Body of pancreas (tissue), 4 donors: ENCODE measurements around the gene TIE1. TPM values are rescaled to one million over a fixed set of nuclear protein-coding genes. Genes with fewer than 3 reads are reported as not detected.

Experiments used
- ATAC-seq: fragments of 150-250 bp; one replicate; pipeline ENCODE4 v1.9.1; 2016
- DNase-seq, 4 donors: peaks; one replicate each; pipeline ENCODE4 v3.0.0-alpha.2; 2019
- H3K27ac ChIP-seq, 4 donors: fragments of 200-600 bp; sonication (generic); 1 replicate in 3 of 4; 2 replicates in 1 of 4; pipeline versions ENCODE4 v1.5.1 to v1.6.1; 2016 to 2019; ENCODE audit warnings: mild to moderate bottlenecking in 1 of 4, mixed read lengths in 1 of 4, moderate library complexity in 1 of 4
- H3K27me3 ChIP-seq, 2 donors: fragments of 200-600 bp; sonication (generic); one replicate each; pipeline ENCODE4 v1.6.0; 2016; ENCODE audit warnings: mild to moderate bottlenecking in 1 of 2
- H3K36me3 ChIP-seq, 2 donors: fragments of 200-600 bp; sonication (generic); replicated peaks in 1 of 2; 2 replicates each; pipeline ENCODE4 v1.5.1; 2016; ENCODE audit warnings: low read depth in 2 of 2; ENCODE audit not compliant: insufficient read depth in 1 of 2
- H3K4me1 ChIP-seq: fragments of 200-600 bp; sonication (generic); one replicate; pipeline ENCODE4 v1.6.0; 2016
- H3K4me3 ChIP-seq, 2 donors: fragments of 200-600 bp; sonication (generic); 1 replicate in 1 of 2; 2 replicates in 1 of 2; pipeline ENCODE4 v1.5.1; 2016 to 2019
- H3K9me3 ChIP-seq, 3 donors: fragments of 200-600 bp; sonication (generic); 1 replicate in 2 of 3; 2 replicates in 1 of 3; pipeline ENCODE4 v1.5.1; 2016
- POLR2A ChIP-seq, 3 donors: fragments of 450-650 bp; IDR thresholded peaks; one replicate each; pipeline ENCODE4 v1.6.1; 2016; ENCODE audit warnings: antibody characterized with exemption in 3 of 3, mild to moderate bottlenecking in 2 of 3
- WGBS, 2 donors: methylation state at CpG; one replicate each; pipeline ENCODE4 v1.1.5; 2017; 5-methylcytosine and 5-hydroxymethylcytosine counted together
- intact Hi-C: fragments of 100-400 bp; cut with DNase I; formaldehyde crosslinking; loops from one replicate; pipeline ENCODE4 v1.15.1; 2023
- total RNA-seq, 2 donors: library from RNA; depleted of rRNA; stranded (reverse); fragments of >200 nt; gene quantifications; one replicate each; pipeline ENCODE4 v1.1.0, GENCODE V29; 2016
- TF ChIP-seq, protein P1 (sequence below), 7 experiments: fragments of 450-650 bp in 4 of 7; fragments of 200-600 bp in 3 of 7; sonication (generic) in 3 of 7; IDR thresholded peaks; one replicate each; pipeline ENCODE4 v1.5.1; 2016 to 2019; ENCODE audit warnings: antibody characterized with exemption in 7 of 7

Gene TIE1
- total RNA-seq, 2 donors from 2014 or later = 12.2 to 14.0 TPM

DNA sequence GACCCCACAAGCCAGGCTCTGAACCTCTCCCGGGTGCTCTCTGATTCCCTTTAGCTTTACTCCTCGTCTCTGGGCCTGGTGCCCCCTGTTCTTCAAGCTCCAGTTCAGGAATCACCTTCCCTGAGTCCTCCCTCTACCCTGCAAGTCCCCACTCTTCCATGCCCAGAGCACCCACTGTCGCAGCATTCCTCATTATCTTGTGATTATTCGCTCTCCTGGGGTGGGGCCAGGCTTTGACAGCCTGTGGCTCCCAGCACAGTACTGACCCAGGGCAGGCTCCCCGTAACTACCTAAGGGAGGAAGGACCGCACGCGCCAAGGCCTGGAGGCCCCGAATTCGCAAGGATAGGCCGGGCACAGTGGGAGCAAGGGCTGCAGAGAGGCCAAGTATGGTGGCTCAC, 14.7 kb upstream of the TIE1 start:
- DNase-seq = peak in 1 of 4 donors; percentile 54
- 46 to 59% methylated on average over 11 of the region's 11 CpGs for WGBS, 2 donors
- Histone ChIP-seq H3K4me3 (no peak overlapping the region), H3K4me1 (peaks cover 46% of the 10 kb centered on the region), H3K27me3 (no peaks in the 10 kb centered on the region), H3K27ac (peak overlapping the region; percentile 65 to 88 (median 77)), H3K9me3 (no peaks in the 10 kb centered on the region), H3K36me3 (no peaks in the 10 kb centered on the region)
- intact Hi-C loops = no loop called here
- no peak for TF ChIP-seq POLR2A (IDR thresholded peaks at IDR 0.05)
- peak; percentile 14 for ATAC-seq

GRCh38 chr1:43286533-43286932, 14.2 kb upstream of the TIE1 start:
- no peaks in the 10 kb centered on the region for H3K36me3 ChIP-seq
- no peak overlapping the region for H3K4me3 ChIP-seq
- intact Hi-C loops = no loop called here
- DNase-seq = peak in 1 of 4 donors; percentile 5
- TF ChIP-seq POLR2A (IDR thresholded peaks at IDR 0.05) = no peak
- TF ChIP-seq, protein P1, sequence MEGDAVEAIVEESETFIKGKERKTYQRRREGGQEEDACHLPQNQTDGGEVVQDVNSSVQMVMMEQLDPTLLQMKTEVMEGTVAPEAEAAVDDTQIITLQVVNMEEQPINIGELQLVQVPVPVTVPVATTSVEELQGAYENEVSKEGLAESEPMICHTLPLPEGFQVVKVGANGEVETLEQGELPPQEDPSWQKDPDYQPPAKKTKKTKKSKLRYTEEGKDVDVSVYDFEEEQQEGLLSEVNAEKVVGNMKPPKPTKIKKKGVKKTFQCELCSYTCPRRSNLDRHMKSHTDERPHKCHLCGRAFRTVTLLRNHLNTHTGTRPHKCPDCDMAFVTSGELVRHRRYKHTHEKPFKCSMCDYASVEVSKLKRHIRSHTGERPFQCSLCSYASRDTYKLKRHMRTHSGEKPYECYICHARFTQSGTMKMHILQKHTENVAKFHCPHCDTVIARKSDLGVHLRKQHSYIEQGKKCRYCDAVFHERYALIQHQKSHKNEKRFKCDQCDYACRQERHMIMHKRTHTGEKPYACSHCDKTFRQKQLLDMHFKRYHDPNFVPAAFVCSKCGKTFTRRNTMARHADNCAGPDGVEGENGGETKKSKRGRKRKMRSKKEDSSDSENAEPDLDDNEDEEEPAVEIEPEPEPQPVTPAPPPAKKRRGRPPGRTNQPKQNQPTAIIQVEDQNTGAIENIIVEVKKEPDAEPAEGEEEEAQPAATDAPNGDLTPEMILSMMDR (IDR thresholded peaks at IDR 0.05) = no peak
- peaks cover 46% of the 10 kb centered on the region for H3K4me1 ChIP-seq
- no peak for ATAC-seq
- no peaks in the 10 kb centered on the region for H3K27me3 ChIP-seq
- 86 to 94% methylated on average over 5 of the region's 5 CpGs for WGBS, 2 donors
- H3K27ac ChIP-seq = peak overlapping the region; percentile 65 to 88 (median 77)
- no peaks in the 10 kb centered on the region for H3K9me3 ChIP-seq

DNA sequence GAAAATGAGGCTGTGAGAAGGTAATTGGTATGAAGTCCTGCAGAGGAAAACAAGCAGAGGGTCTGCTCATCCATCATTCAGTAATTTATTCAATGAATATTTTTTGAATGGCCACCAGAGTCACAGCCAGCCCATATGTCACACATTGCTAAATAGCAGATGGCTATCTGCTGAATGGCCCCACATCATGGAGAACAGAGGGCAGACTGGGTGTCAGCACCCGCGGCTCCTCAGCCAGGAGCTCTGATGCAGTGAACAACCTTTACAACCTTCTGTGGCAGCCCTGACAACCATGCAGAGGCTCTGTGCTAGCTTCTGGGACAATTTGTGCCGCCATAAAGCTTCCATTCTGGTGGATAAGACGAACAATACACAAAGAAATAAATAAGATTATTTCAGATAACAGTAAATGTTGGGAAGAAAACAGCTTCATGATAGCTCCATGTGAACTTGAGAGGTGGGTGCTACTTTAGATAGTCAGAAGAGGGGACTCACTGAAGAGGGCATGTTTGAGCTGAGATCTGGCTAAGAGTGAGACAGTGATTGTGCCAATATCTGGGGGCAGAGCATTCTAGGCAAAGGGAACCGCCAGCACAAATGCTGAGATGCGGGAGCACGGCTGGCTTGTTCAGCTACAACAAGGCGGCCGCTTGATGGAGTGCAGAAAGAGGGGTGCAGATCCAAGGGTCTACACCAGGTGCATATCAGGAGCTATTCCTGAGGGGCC, 12.6 kb upstream of the TIE1 start:
- Histone ChIP-seq H3K36me3 (no peaks in the 10 kb centered on the region), H3K27me3 (no peaks in the 10 kb centered on the region), H3K9me3 (no peaks in the 10 kb centered on the region), H3K27ac (peak overlapping the region in 1 of 4 donors; percentile 45), H3K4me1 (peaks cover 39% of the 10 kb centered on the region), H3K4me3 (no peak overlapping the region)
- TF ChIP-seq, protein P1 (IDR thresholded peaks at IDR 0.05) = no peak
- no peak for TF ChIP-seq POLR2A (IDR thresholded peaks at IDR 0.05)
- 80 to 88% methylated on average over 7 to 9 of the region's 9 CpGs for WGBS, 2 donors
- intact Hi-C loops = no loop called here
- ATAC-seq (no peak), DNase-seq (no peak)

DNA sequence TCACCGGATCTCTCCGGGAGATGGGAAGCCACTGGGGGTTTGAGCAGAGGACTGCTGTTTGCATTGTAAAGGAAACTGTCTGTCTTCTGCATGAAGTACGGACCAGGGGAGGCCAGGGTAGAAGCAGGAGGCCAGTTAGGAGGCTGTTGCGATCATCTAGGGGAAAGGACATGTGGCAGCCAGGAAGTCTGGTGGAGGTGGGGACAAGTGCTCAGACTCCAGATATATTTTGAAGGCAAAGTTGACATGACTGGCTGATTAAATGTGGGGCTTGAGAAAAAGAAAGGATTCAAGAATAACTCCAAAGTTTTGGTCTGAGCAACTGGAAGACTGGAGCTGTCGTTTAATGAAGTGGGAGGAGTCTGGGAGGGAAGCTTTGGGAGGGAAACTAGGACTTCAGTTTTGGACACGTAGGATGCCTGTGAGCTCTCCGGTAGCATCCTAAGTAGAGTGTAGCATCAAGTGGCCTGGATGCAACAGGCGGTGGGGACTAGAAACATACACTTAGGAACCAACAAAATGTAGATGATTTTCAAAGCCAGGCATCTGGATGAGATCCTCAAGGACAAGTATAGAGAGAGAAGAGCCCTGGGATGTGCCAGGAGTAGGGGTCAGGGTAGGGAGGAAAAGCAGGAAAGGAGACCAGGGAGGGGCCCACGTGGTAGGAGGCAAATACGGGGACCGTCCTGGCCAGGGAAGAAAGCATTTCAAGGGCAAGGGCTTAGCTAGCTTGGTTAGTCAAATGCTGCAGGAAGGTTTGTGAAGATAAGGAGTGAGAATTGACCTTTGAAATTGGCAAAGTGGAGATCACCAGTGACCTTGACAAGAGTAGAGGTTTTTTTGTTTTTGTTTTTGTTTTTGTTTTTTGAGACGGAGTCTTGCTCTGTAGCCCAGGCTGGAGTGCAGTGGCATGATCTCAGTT, 11.7 kb upstream of the TIE1 start:
- Histone ChIP-seq H3K4me3 (no peak overlapping the region), H3K9me3 (no peaks in the 10 kb centered on the region), H3K4me1 (peaks cover 31% of the 10 kb centered on the region), H3K36me3 (no peaks in the 10 kb centered on the region), H3K27ac (peak overlapping the region in 1 of 4 donors; percentile 45), H3K27me3 (no peaks in the 10 kb centered on the region)
- DNase-seq (no peak), ATAC-seq (no peak)
- 55 to 65% methylated on average over 12 of the region's 12 CpGs for WGBS, 2 donors
- intact Hi-C loops = no loop called here
- no peak for TF ChIP-seq POLR2A (IDR thresholded peaks at IDR 0.05)
- TF ChIP-seq, protein P1 (IDR thresholded peaks at IDR 0.05) = no peak

GRCh38 chr1:43292216-43292615, 8.6 kb upstream of the TIE1 start:
- Histone ChIP-seq H3K27me3 (no peaks in the 10 kb centered on the region), H3K27ac (no peak overlapping the region), H3K36me3 (no peaks in the 10 kb centered on the region), H3K4me1 (peaks cover 32% of the 10 kb centered on the region), H3K9me3 (no peaks in the 10 kb centered on the region), H3K4me3 (no peak overlapping the region)
- no peak for DNase-seq
- ATAC-seq = no peak
- 78 to 84% methylated on average over 7 of the region's 7 CpGs for WGBS, 2 donors
- intact Hi-C loops = loop anchor here (10.0 kb wide), 1 partner anchor 63 kb away; the partner anchor contains the start of gene CDC20
- no peak for TF ChIP-seq POLR2A (IDR thresholded peaks at IDR 0.05)
- TF ChIP-seq, protein P1 (IDR thresholded peaks at IDR 0.05) = no peak
